ENCODE data around the gene RRP12.
"Not testable (repeated sequence)": the region's sequence is repeated elsewhere in the genome, so short reads cannot be mapped to it uniquely, and the experiment has no call there.

The RRP12 gene

DNA sequence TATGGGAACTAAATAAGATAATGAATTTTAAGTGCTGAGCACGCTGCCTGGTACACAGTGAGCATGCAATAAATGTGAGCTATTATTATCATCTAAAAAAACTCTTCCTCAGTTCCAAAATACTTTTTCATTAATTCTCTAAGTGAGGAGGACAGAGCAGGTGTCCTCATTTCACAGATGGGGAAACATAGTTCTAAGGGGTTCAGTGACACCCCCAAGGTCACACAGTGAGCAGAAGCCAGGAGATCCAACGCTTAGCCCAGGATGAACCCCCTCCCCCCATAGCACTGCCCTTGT lies 6.8 kb upstream of the RRP12 start:
- DNase-seq (ENCODE audit: low spot score) = no peak

DNA sequence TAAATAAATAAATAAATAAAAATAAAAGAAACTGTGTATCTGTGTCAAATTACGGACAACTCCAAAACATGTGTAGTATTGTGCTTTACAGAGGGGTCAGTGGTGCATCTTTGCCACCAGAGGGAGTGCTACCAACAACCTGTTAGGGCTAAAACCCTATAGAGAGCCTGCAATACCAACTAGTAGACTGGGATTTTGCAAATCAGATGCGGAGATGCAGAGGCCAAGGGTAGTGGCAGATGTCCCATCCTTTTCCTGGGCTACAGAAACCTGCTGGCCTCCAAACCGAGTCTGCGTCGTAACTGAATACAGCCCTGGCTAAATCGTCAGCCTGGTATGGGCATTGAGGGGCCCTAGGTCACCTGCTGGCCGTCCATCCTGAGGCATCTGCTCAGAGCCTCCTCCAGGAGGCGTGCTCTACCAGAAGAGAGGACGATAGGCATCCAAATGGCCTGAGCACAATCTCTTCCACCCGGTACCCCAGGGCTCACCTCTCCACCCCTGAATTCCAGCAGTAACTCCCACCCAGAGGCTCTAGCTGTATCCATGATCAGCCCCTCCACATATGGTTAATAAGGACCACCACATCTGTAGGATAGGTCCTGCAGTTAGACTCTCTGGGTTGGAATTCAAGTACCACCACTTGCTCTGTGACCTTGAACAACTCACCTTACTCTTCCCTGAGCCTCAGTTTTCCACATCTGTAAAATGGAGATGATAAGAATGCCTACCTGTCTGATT lies 6.2 kb upstream of the RRP12 start:
- peak; percentile 77 for DNase-seq (ENCODE audit: low spot score)

DNA sequence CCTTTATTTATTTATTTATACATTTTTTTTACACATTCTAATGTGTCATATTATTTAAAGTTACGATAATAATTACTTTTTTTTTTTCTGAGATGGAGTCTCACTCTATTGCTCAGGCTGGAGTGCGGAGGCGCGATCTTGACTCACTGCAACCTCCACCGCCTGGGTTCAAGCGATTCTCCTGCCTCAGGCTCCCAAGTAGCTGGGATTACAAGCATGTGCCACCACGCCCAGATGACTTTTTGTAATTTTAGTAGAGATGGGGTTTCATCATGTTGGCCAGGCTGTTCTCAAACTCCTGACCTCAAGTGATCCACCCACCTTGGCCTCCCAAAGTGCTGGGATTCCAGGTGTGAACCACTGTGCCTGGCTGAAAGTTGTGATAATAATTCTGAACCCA lies 5.3 kb upstream of the RRP12 start:
- not testable (repeated sequence) for DNase-seq (ENCODE audit: low spot score)

DNA sequence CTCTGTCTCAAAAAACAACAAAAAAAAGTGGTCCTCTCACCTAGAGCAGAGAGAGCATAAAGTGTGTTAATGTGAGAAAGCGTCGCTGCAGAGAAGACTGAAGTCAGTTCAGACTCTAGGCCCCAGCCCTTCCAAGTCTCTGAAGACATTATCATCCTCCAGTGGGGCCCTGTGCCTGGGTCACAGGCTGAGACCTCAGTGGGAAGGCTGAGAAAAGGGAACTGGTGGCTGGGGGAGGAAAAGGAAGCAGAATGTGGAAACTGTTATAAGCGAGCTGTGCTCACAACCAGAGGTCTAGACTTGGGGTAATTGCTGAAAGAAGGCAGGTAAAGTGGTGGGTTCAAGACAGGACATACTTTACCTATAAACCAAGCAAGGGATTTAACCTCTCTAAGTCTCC lies 4.9 kb upstream of the RRP12 start:
- no peak for DNase-seq (ENCODE audit: low spot score)

DNA sequence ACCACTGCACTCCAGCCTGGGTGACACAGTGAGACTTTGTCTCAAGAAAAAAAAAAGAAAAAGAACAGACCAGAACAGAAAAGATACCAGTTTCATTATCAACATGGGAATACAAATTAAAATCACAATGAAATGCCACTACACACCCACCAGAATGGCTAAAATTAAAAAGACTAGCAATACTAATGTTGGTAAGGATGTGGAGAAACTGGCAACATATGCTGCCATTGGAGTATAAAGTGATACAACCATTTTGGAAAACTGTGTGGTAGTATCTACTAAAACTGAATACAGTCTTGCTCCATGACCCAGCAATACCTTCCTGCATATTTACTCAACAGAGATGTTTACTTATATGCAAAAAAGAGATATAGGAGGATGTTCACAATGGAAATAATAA lies 2.9 kb upstream of the RRP12 start:
- DNase-seq (ENCODE audit: low spot score) = no peak

DNA sequence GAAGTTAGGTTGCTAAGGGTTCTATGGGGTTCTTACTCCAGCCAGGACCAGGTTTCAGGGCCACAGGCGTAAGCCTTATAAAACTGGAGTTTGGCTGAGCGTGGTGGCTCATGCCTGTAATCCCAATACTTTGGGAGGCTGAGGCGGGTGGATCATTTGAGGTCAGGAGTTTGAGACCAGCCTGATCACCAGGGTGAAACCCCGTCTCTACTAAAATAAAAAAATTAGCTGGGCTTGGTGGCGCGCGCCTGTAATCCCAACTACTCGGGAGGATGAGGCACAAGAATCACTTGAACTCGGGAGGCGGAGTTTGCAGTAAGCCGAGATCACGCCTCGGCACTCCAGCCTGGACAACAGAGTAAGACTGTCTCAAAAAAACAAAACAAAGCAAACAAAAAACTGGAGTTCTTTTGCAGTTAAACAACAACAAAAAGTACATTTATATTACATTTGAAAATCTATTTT lies 347 bp upstream of the RRP12 start:
- DNase-seq (ENCODE audit: low spot score) = no peak

DNA sequence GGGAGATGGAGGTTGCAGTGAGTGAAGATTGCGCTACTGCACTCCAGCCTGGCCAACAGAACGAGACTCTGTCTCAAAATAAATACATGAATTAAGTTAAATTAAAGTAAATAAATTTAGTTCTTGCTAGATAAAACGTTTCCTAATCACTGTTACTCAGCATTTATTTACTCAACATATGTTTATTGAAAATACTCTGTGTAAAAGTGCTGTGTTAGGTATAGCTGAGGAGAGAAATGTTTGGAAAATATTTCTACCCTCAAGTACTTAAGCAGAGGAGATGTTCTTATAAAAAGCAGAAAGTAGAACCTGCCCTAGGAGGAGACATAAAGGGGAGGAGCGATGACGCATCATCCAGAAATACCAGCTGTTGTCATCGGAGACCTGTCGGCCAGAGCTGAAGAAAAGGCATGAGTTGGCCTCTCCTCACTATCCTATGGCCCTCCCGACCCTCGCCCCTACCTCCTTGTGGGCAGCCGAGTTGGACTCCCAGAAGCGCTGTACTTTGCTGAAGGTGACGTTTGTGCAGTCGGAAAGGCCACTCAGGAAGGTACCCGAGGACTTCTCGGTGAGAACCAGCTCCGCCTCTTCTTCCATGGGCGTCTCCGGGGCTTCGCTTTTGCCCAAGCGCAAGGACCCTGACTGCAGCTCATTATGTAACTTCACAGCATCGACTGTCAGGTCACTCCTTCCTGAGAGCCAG lies 1.1 kb downstream of the RRP12 start:
- peak; percentile 78 for DNase-seq (ENCODE audit: low spot score)

DNA sequence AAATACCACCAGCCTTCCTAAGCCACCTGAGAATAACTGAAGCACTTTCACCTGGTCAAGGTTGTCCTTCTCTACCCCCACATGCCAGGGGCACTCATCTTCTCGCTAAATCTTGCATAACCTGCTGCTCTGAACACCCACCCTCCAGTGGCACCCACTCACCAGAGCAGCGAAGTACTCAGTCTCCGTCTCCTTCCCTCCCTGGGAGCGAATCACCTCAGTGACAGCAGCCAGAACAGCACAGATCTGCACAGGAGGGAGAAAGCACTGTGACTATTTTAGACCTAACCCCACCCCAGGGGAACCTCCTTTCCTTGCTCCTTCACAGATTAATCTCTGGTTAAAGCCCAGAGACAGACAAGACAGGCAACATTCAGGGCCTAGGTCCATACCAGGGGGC lies 5.1 kb downstream of the RRP12 start:
- no peak for DNase-seq (ENCODE audit: low spot score)

DNA sequence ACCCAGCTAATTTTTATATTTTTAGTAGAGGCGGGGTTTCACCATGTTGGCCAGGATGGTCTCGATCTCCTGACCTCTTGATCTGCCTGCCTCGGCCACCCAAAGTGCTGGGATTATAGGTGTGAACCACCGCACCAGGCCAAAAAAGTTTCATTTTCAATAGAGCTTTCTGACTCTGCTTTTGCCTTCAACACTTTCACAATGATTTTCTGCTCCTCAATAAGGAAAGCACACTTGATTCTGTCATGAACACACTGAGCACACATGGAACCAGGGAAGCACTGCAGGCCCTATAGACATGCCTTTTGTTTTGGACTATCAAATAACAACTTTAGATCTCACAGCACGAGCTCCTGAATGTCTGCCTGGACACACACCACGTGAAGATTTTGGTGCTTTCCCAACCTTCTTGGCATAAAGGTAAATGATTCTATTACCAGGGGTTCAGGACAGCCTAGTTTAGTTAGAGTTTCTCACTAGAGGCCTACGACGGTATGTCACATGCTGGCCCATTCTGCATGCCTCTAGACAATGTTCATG lies 8.0 kb downstream of the RRP12 start:
- DNase-seq (ENCODE audit: low spot score) = no peak

DNA sequence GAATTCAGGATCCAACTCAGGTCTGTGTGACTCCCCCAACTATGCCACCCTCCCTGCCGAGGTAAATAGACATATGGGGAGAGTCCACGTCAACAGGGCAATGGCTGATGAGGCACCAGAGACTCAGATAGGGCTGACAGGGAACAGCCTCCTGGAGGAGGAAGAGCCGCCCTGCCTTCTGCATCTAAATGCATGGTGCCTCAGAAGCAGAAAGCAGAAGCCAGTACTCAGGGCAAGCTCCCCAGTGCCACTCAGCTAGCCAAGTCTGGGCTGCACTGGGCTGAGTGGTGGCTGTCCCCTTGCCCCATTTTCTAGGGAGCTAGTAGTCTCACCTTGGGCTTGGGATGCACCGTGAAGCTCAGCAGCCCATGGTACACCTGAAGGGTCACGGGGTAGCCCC lies 11.0 kb downstream of the RRP12 start:
- no peak for DNase-seq (ENCODE audit: low spot score)

DNA sequence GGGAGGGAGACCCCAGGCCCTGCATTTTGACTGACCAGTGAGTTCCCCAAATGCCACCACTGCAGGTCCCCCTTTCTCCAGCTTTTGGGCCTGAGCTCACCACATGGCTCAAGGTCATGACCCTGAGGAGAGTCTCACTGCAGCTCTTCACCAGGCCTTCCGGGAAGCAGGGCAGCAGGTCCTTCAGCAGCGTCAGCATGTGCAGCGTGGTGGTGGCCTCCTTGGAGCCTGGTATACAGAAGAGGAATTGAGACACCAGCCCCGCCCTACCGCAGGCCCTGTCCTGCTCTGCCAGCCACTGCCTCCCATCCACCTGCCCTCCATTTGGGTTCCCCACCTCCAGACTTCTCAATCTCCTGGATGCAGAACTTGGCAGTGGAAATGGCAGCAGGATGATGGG lies 13.0 kb downstream of the RRP12 start:
- no peak for DNase-seq (ENCODE audit: low spot score)

DNA sequence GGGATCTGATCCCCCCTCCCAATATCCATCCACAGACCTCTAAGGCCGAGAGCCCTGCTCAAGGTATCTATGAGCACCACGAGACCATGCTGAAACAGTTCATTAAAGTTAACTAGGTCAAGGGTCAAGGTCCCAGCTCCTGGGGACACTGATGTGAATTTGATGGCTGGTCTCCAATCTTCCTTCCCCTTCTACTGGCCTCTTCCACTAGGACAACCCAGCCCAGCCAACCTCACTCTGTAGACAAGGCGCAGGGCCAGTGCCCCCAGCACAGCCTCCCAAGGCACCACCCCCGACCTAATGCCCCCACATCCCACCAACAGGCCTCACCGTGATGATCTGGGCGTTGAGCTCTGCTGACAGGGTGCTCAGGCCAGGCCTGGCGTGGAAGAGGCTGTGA lies 15.6 kb downstream of the RRP12 start:
- DNase-seq (ENCODE audit: low spot score) = no peak

DNA sequence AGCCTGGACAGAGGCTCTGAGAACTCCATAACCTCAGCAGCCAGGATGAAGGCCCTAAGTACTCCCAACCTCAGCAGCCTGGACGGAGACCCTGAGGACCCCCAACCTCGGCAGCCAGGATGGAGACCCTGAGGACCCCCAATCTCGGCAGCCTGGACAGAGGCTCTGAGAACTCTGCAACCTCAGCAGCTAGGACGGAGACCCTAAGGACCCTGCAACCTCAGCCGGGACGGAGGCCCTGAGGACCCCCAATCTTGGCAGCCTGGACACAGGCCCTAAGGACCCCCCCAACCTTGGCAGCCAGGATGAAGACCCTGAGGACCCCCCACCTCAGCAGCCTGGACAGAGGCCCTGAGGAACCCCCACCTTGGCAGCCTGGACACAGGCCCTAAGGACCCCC lies 16.5 kb downstream of the RRP12 start:
- DNase-seq (ENCODE audit: low spot score) = no peak

DNA sequence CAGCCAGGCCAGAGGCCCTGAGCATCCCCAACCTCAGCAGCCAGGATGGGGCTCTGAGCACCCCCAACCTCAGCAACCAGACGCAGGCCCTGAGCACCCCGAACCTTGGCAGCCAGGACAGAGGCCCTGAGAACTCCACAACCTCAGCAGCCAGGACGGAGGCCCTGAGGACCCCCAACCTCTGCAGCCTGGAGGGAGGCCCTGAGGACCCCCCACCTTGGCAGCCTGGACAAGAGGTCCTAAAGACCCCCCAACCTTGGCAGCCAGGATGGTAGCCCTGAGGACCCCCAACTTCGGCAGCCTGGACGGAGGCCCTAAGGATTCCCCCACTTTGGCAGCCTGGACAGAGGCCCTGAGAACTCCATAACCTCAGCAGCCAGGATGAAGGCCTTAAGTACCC lies 17.0 kb downstream of the RRP12 start:
- DNase-seq (ENCODE audit: low spot score) = no peak

DNA sequence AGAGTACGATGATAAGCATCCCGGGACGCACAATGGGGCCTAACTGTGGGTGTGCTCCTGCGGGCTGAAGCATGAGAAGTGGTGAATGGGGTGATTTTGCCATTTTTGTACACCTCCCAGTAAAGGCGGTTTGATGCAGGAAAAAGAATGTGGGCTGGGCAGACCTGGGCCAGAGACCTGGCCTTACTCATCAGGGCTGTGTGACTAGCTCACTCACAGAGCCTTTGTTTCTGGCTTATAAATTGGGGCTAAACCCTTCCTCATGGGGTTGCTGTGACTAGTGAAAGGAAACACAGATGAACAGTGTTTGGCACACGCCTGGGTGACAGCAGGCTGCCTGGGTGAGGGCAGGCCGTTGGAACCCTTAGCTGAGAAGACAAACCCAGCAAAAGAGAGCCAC lies 18.0 kb downstream of the RRP12 start:
- no peak for DNase-seq (ENCODE audit: low spot score)

DNA sequence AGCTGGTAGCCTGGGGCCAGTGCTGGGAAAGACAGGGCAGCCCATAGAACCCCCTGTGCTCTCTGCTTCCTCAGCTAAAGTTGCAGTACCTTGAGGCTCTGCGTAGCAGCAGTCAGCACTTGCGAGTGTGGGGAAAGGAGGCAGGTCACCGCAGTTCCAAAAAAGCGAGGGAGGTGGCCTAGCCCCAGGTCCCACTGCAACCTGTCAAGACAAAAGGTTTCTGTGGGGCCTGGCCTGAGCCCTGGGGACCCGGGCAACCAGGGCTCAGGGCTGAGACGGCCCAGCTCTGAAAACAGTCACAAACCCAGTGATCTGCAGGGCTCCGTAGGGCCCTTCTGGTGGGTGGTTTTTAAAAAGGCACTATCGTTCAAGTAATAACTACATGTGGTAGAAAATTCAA lies 19.5 kb downstream of the RRP12 start:
- DNase-seq (ENCODE audit: low spot score) = no peak

DNA sequence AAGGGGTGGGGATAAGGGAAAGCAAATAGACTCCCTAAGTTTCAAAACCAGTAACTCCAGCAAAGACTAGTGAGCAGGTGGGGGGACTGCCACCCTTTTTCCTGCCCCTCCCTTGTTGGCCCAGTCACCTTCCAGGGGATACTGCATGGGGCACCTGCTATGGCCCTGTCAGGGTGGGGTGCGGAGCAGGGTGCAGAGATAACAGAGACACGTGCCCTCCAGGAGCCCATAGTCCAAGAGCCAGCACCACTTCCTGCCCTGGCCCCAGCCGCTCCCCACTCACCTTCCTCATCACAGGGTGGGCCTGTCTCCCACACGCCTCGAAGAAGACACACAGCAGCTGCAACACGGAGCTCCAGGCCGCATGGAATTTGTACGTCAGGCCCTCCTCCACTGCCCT lies 20.6 kb downstream of the RRP12 start:
- no peak for DNase-seq (ENCODE audit: low spot score)

DNA sequence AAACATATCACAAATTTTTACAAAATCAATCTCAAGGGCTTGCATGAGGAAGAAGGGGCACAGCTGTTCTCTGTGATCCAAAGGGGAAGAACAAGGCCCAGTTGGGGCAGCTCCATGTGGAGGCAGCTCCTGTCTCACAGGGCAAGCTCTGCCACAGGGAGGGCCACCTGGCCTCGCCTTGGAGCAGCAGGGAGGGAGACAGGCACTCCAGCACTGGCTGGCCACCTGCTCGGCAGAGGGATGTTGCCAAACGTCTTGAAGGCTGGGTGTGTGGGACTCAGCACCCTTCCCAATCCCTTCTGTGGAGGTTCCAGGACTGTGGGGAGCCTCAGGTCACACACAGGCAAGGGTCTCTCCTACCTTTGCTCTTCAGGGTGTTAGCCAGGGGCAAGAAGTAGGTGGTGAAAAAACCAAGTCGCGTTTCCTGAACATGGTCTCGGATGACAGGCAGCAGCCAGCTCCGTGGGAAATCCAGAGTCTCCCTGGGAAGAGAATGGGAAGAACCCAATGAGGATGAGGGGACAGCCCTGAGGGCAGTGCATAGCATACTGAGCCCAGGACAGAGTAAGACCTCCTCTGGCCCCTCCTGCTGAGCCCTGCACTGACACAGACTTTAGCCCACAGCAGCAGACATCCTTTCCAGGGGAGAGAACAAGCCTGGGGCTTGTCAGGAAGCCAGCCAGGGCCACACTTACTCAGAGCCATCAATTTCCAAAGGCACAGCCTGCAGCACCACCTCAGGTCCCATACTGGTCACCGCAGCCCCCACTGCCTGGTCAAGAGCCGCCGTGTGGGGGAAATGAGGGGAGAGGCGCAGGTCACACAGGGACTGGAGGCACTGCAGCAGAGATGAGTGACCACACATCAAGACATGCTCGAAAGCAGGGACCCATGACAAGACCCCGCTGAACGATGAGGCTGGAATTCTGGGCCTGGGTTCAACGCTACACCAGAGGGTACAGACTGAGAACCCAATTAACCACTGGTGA lies 21.9 kb downstream of the RRP12 start:
- no peak for DNase-seq (ENCODE audit: low spot score)

DNA sequence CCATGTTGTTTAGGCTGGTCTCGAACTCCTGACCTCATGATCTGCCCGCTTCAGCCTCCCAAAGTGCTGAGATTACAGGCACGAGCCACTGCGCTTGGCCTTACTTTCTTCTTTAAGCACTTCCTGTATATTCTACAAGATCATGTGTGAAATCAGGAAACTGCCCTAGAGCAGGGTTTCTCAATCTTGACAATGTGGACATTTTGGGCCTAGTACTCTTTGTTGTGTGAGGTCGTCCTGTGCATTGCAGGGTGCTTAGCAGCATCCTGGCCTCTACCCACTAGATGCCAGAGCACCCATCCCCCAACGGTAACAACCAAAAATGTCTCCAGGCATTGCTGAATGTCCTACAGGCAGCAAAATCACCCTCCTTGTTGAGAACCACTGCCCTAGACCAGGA lies 24.7 kb downstream of the RRP12 start:
- no peak for DNase-seq (ENCODE audit: low spot score)

DNA sequence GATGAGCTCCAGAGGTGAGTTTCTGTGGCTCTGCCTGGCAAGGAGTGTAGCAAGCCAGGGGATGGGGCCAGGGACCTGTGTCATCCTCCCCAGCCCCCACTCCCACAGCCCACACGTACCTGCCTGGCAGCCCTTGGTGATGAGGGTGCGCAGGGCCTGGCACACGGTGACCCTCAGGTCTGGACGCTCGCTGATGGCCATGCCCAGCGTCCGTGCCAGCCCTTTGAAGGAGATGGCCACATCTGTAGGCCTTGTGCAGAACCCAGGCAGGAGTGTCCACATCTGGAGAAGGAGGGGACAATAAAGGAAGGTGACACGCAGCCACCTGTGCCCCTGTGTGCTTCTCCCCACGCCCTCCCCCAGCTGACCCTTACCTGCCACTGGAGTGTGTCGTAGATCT lies 27.7 kb downstream of the RRP12 start:
- no peak for DNase-seq (ENCODE audit: low spot score)

DNA sequence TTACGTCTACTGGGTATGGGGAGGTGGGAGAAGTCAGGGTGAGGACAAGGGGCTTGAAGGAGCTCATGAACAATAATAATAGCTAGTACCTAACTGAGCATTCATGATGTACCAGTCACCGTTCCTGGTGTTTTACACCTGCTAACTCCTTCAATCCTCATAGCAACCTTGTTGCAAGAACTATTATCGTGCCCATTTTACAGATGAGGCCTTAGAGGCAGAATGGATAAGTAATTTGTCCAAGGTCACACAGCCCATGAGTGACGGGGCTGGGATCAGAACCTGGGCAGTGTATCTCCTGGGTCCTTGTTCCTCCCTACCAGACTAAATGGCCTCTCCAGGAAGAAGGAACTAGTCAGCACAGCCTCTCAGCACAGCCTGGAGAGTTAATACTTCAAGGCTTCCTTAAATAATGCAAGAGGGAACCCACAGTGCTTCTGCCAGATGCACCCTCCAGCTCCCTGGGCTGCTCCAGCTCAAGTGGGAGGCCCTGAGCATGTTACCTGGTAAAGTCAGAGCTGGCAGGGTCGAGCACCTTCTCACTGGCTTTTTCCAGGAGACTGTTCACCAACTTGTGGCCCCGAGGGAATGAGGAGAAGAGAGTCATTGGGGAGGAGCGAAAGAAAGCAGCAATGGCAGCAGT lies 28.8 kb downstream of the RRP12 start:
- DNase-seq (ENCODE audit: low spot score) = no peak

DNA sequence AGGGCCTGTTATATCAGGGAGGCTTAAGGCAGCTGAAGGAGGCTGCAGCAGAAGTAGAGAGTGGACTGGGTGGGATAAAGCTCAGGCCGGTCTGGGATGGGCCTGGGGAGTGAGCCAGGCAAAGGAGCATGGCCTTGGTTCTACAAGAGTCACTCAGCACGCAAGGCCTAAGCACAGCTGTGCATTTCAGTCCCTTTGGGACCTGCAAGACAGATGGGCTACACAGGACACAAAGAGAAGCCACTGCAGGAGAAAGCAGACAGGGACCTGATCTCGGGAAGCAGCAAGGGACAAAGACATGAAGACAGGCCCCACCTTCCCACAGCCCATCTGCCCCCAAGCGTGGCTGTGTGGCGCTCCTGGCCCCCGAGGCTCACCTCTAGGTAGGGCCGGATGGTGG lies 29.4 kb downstream of the RRP12 start:
- DNase-seq (ENCODE audit: low spot score) = no peak
